SU-DHL-6 (cell line): ENCODE data around the gene KIF21B.

Source experiments
- H2AFZ ChIP-seq: fragments of 200-600 bp; sonication (generic); 2 replicates; pipeline ENCODE4 v1.6.1; 2014; ENCODE audit warnings: low read depth, mild to moderate bottlenecking, moderate library complexity, mixed read lengths, antibody characterized with exemption, low read length; ENCODE audit not compliant: severe bottlenecking
- H3F3A ChIP-seq: fragments of 200-600 bp; shearing (Covaris generic); 2 replicates; pipeline ENCODE4 v1.6.0; 2016; ENCODE audit warnings: antibody characterized with exemption, mild to moderate bottlenecking; ENCODE audit not compliant: insufficient read depth
- H3K27ac ChIP-seq: fragments of 200-600 bp; sonication (generic); 2 replicates; pipeline ENCODE4 v1.5.1; 2016; ENCODE audit warnings: low read depth, mild to moderate bottlenecking, low read length, moderate library complexity, mixed read lengths
- H3K27me3 ChIP-seq: fragments of 200-600 bp; sonication (generic), shearing (Covaris generic); 2 replicates; pipeline ENCODE4 v1.6.0; 2014; ENCODE audit warnings: mild to moderate bottlenecking, low read length
- H3K36me3 ChIP-seq: fragments of 200-600 bp; sonication (generic); 2 replicates; pipeline ENCODE4 v1.6.1; 2014; ENCODE audit warnings: mild to moderate bottlenecking, low read length, mixed read lengths
- H3K4me2 ChIP-seq: fragments of 300-600, 200-600 bp; shearing (Covaris generic), sonication (generic); 2 replicates; pipeline ENCODE4 v1.6.0; 2014; ENCODE audit warnings: low read length, low read depth, mild to moderate bottlenecking; ENCODE audit not compliant: poor library complexity, severe bottlenecking
- H3K4me3 ChIP-seq: fragments of 200-600 bp; sonication (generic); 2 replicates; pipeline ENCODE4 v1.5.1; 2014; ENCODE audit warnings: antibody characterized with exemption, low read length, mild to moderate bottlenecking, mixed read lengths; ENCODE audit not compliant: insufficient read depth, poor library complexity, severe bottlenecking
- H3K79me2 ChIP-seq: fragments of 200-600 bp; sonication (generic); 2 replicates; pipeline ENCODE4 v1.6.1; 2014; ENCODE audit warnings: mild to moderate bottlenecking, low read length, moderate library complexity; ENCODE audit not compliant: insufficient read depth
- H3K9ac ChIP-seq: fragments of 200-600 bp; sonication (generic); 2 replicates; pipeline ENCODE4 v1.7.0; 2014; ENCODE audit warnings: mild to moderate bottlenecking, low read length
- H3K9me2 ChIP-seq: fragments of 200-600 bp; sonication (generic); replicated peaks from 2 replicates; pipeline ENCODE4 v1.6.1; 2014; ENCODE audit warnings: low read length; ENCODE audit not compliant: insufficient read depth
- H3K9me3 ChIP-seq: fragments of 200-600 bp; sonication (generic); 2 replicates; pipeline ENCODE4 v1.6.1; 2014; ENCODE audit warnings: low read length, mixed read lengths; ENCODE audit not compliant: insufficient read depth
- H4K20me1 ChIP-seq: fragments of 200-600 bp; sonication (generic); 2 replicates; pipeline ENCODE4 v1.6.1; 2014; ENCODE audit warnings: low read depth, mild to moderate bottlenecking, antibody characterized with exemption, low read length, moderate library complexity, mixed read lengths
- EZH2phosphoT487 ChIP-seq: fragments of 200-600 bp; sonication (generic), shearing (Covaris generic); conservative IDR thresholded peaks from 2 replicates; pipeline ENCODE4 v1.6.1; 2018; ENCODE audit warnings: mild to moderate bottlenecking, antibody characterized with exemption, low read length, moderate library complexity, mixed read lengths
- TF ChIP-seq, protein P1 (sequence below): fragments of 200-600 bp; sonication (generic); IDR thresholded peaks from one replicate; pipeline ENCODE4 v1.5.1; 2017; ENCODE audit warnings: antibody characterized with exemption, mild to moderate bottlenecking, low read length, moderate library complexity; ENCODE audit not compliant: insufficient read depth, poor library complexity, severe bottlenecking

KIF21B gene

DNA sequence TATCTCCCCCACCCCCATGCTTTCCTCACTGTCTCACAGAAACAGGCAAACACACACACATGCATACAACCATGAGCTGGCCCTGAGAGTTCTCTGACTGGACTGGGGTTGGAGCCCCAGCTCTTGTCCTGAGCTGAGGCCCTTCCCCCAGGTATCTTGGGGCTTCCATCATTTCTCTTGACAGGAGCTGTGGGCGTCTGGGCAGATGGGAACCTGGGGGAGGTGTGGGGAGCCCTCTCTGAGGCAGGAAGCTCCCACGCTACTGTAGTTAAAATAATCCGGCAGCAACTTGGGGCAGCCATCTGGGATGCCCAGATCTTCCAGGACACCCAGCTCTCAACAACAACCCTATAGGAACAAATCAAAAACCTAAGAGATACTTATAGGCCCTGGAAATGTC is 2.7 kb upstream of the KIF21B start:
- Histone ChIP-seq H3K4me3 (no peak overlapping the region), H3K9me3 (no peaks in the 10 kb centered on the region), H3F3A (no peaks in the 10 kb centered on the region), H3K27me3 (no peaks in the 10 kb centered on the region), H3K36me3 (no peaks in the 10 kb centered on the region), H4K20me1 (no peaks in the 10 kb centered on the region), H3K9me2 (no peaks in the 10 kb centered on the region), H3K4me2 (no peak overlapping the region), H3K27ac (no peak overlapping the region), H3K9ac (no peak overlapping the region), H2AFZ (no peak overlapping the region), H3K79me2 (no peaks in the 10 kb centered on the region)
- TF ChIP-seq, protein P1, sequence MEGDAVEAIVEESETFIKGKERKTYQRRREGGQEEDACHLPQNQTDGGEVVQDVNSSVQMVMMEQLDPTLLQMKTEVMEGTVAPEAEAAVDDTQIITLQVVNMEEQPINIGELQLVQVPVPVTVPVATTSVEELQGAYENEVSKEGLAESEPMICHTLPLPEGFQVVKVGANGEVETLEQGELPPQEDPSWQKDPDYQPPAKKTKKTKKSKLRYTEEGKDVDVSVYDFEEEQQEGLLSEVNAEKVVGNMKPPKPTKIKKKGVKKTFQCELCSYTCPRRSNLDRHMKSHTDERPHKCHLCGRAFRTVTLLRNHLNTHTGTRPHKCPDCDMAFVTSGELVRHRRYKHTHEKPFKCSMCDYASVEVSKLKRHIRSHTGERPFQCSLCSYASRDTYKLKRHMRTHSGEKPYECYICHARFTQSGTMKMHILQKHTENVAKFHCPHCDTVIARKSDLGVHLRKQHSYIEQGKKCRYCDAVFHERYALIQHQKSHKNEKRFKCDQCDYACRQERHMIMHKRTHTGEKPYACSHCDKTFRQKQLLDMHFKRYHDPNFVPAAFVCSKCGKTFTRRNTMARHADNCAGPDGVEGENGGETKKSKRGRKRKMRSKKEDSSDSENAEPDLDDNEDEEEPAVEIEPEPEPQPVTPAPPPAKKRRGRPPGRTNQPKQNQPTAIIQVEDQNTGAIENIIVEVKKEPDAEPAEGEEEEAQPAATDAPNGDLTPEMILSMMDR: no peak
- TF ChIP-seq EZH2phosphoT487: no peak

- H3K9me3 ChIP-seq: no peaks in the 10 kb centered on the region
- no peaks in the 10 kb centered on the region for H4K20me1 ChIP-seq
- H3K36me3 ChIP-seq: no peaks in the 10 kb centered on the region
- no peak overlapping the region for H3K27ac ChIP-seq
- H3F3A ChIP-seq: no peaks in the 10 kb centered on the region
- H3K4me2 ChIP-seq: no peak overlapping the region
- no peaks in the 10 kb centered on the region for H3K27me3 ChIP-seq
- TF ChIP-seq EZH2phosphoT487: no peak
- TF ChIP-seq, protein P1: no peak
- H3K9me2 ChIP-seq: no peaks in the 10 kb centered on the region
- H2AFZ ChIP-seq: no peak overlapping the region
- H3K9ac ChIP-seq: no peak overlapping the region
- no peak overlapping the region for H3K4me3 ChIP-seq
- no peaks in the 10 kb centered on the region for H3K79me2 ChIP-seq
Observed at GRCh38 chr1:201025571-201026002, 2.1 kb upstream of the KIF21B start.

- Histone ChIP-seq H3K9me2 (no peaks in the 10 kb centered on the region), H3F3A (peaks cover 7% of the 10 kb centered on the region), H3K27ac (no peak overlapping the region), H3K36me3 (no peaks in the 10 kb centered on the region), H3K4me3 (no peak overlapping the region), H3K79me2 (no peaks in the 10 kb centered on the region), H3K4me2 (no peak overlapping the region), H2AFZ (no peak overlapping the region), H4K20me1 (no peaks in the 10 kb centered on the region), H3K9ac (no peak overlapping the region), H3K27me3 (no peaks in the 10 kb centered on the region), H3K9me3 (no peaks in the 10 kb centered on the region)
- TF ChIP-seq, protein P1: no peak
- no peak for TF ChIP-seq EZH2phosphoT487
Observed at GRCh38 chr1:201024625-201024998, 1.1 kb upstream of the KIF21B start.
